Heart right ventricle (tissue), 16 donors: ENCODE results near the gene ZBTB7C. TPM values are rescaled to one million over a fixed set of nuclear protein-coding genes. Genes with fewer than 3 reads are reported as not detected.

Experiments
- ATAC-seq, 8 donors: fragments of 200-7000 bp; cut with Tn5 transposase; one replicate each; pipeline ENCODE4 v1.9.1; 2020; ENCODE audit warnings: mild to moderate bottlenecking in 8 of 8, moderate library complexity in 8 of 8, moderate number of reproducible peaks in 1 of 8
- DNase-seq, 2 donors: peaks; one replicate each; pipeline ENCODE4 v3.0.0-alpha.2; 2020
- H3K27ac ChIP-seq, 10 donors: fragments of 200-600 bp; sonication (generic) in 2 of 10; one replicate each; pipeline versions ENCODE4 v1.5.0 to v1.8.0; 2020 to 2022; ENCODE audit warnings: mild to moderate bottlenecking in 3 of 10
- H3K27me3 ChIP-seq, 7 donors: fragments of 200-600 bp; one replicate each; pipeline ENCODE4 v1.8.0; 2021 to 2022; ENCODE audit warnings: mild to moderate bottlenecking in 2 of 7
- H3K36me3 ChIP-seq, 9 donors: fragments of 200-600 bp; sonication (generic) in 1 of 9; one replicate each; pipeline versions ENCODE4 v1.5.0 to v1.8.0; 2020 to 2022; ENCODE audit warnings: mild to moderate bottlenecking in 2 of 9
- H3K4me1 ChIP-seq, 9 donors: fragments of 200-600 bp; sonication (generic) in 1 of 9; one replicate each; pipeline versions ENCODE4 v1.5.0 to v1.8.0; 2020 to 2022; ENCODE audit warnings: mild to moderate bottlenecking in 4 of 9
- H3K4me3 ChIP-seq, 10 donors: fragments of 200-600 bp; sonication (generic) in 2 of 10; one replicate each; pipeline versions ENCODE4 v1.5.0 to v1.8.0; 2020 to 2022; ENCODE audit warnings: mild to moderate bottlenecking in 7 of 10, moderate library complexity in 2 of 10
- H3K9me3 ChIP-seq, 11 donors: fragments of 200-600 bp in 10 of 11; sonication (generic) in 2 of 11; one replicate each; pipeline versions ENCODE4 v1.5.0 to v1.8.0; 2013 to 2022; ENCODE audit warnings: mild to moderate bottlenecking in 2 of 11, control low read depth in 1 of 11, moderate library complexity in 1 of 11
- CTCF ChIP-seq, 9 donors: fragments of 200-600 bp; sonication (generic) in 2 of 9; IDR thresholded peaks; one replicate each; pipeline versions ENCODE4 v1.5.0 to v1.8.0; 2021 to 2022; ENCODE audit warnings: antibody characterized with exemption in 9 of 9, mild to moderate bottlenecking in 5 of 9, moderate library complexity in 1 of 9
- WGBS, 2 donors: extraction: QIAGEN DNeasy Blood & Tissue Kit; methylation state at CpG; one replicate each; pipeline ENCODE4 v1.1.7; 2013; ENCODE audit warnings: inconsistent platforms in 1 of 2; 5-methylcytosine and 5-hydroxymethylcytosine counted together
- intact Hi-C, 10 donors: fragments of 100-400 bp; cut with DNase I; formaldehyde crosslinking; loops; one replicate each; pipeline versions ENCODE4 v1.11.1 to v1.14.2; 2022
- polyA plus RNA-seq, 2 donors: library from polyadenylated mRNA; stranded (reverse); fragments of 200-250 nt; gene quantifications; one replicate each; pipeline ENCODE4 v1.2.3, GENCODE V29; 2013
- total RNA-seq, 10 donors: library from RNA; stranded (reverse); fragmentation: NEBNext Ultra II Directional in 3 of 10; extraction: Animal tissue kit (Norgen Biotek cat#: 25700) in 3 of 10; gene quantifications; one replicate each; pipeline versions ENCODE4 v1.2.1 to v1.2.4, GENCODE V29; 2021 to 2023
- donor health status: Arrhythmogenic right ventricular cardiomyopathy.
- donor health status: ischemic (EF 13 %, LVEDD 7.1; RV severe dilation, severe dysfunction).
- donor health status: healthy with polysubstance abuse.
- donor health status: DM: no; HTN: yes; CAD: no.
- donor health status: DM: no; HTN: no; CAD: no.
- donor health status: ischemic (EF 25% LVEDD 6.9; RV normal size, moderate dysfunction).
- donor health status: ischemic (EF 25% LVEDD 5.7; RV mildly dilated, moderate dysfunction).
- donor health status: healthy.
- donor health status: DM: yes; HTN: yes; CAD: no.
- donor health status: Ischemic cardiomyopathy.
- donor health status: ischemic (EF 35%, LVEDD 5.7; RV mildly dilated, moderate dysfunction).
- donor health status: nonischemic (EF 11% LVEDD 7.7; RV severe dilation, severe dysfunction).
- donor health status: DM: yes; HTN: yes; CAD: no.
- donor health status: PGD.
- donor health status: ischemic (EF 29% LVEDD 5.4; RV normal size, mild dysfunction).
- donor health status: nonischemic (EF 23%, LVEDD 6.1; RV moderate dilation, normal function).

The ZBTB7C gene
- total and polyA plus RNA-seq, 12 donors = 0.49 to 6.3 (median 1.5) TPM

DNA sequence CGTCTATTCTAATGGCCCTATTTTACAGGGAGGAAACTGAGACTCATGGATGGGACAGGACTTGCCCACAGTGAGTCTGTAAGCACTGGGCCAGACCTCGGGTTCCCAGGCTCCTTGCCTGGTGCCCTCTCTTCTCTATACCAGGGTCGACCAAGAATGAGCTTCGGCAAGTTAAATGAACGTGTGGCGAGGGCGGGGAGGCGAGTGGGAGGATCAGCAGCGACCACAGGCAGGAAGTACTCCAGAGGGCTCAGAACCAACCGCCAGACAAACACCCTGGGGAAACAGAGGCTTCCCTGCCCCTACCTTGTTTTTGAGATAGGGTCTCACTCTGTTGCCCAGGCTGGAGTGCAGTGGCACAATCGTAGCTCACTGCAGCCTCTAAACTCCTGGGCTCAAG, 301.0 kb downstream of the ZBTB7C start:
- Histone ChIP-seq H3K36me3 (no peaks in the 10 kb centered on the region), H3K4me1 (peaks cover 0 to 5% (median 0%) of the 10 kb centered on the region in 9 donors), H3K9me3 (no peaks in the 10 kb centered on the region), H3K27me3 (peaks cover 0 to 24% (median 0%) of the 10 kb centered on the region in 7 donors), H3K4me3 (no peak overlapping the region), H3K27ac (no peak overlapping the region)
- 91 to 92% methylated on average over 11 of the region's 11 CpGs for WGBS, 2 donors
- TF ChIP-seq CTCF (IDR thresholded peaks at IDR 0.05) = no peak
- intact Hi-C loops = no loop called here
- DNase-seq (no peak), ATAC-seq (no peak)

GRCh38 chr18:48106976-48107781, 302.0 kb downstream of the ZBTB7C start:
- H3K36me3 ChIP-seq = no peaks in the 10 kb centered on the region
- DNase-seq = no peak
- TF ChIP-seq CTCF (IDR thresholded peaks at IDR 0.05) = no peak
- 45 to 54% methylated on average over 11 of the region's 11 CpGs for WGBS, 2 donors
- H3K4me3 ChIP-seq = no peak overlapping the region
- peaks cover 0 to 24% (median 0%) of the 10 kb centered on the region in 7 donors for H3K27me3 ChIP-seq
- H3K4me1 ChIP-seq = peaks cover 0 to 5% (median 0%) of the 10 kb centered on the region in 9 donors
- peak in 1 of 8 donors; percentile 11 for ATAC-seq
- no peak overlapping the region for H3K27ac ChIP-seq
- no peaks in the 10 kb centered on the region for H3K9me3 ChIP-seq
- intact Hi-C loops = no loop called here

DNA sequence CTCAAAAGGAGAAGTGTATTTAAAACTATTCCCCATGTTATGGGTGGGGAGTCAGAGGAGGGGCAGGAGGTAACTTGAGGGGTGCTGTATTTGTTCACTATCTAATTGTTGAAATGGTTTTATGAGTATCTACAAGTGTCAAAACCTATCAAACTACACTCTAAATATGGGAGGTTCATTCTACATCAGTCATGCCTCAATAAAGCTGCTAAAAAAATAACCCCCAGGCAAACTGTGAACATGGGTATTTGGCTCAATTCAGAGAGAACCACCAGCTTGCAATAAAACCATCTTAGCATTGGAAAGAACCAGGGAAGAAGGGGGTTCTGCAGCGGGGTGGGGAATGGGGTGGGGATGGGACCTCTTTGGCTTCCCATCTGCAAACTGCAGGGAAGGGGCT, 302.7 kb downstream of the ZBTB7C start:
- H3K4me1 ChIP-seq = peaks cover 0 to 5% (median 0%) of the 10 kb centered on the region in 9 donors
- 58 to 65% methylated on average over 1 of the region's 1 CpG for WGBS, 2 donors
- no peak for DNase-seq
- H3K4me3 ChIP-seq = no peak overlapping the region
- ATAC-seq = no peak
- no peak for TF ChIP-seq CTCF (IDR thresholded peaks at IDR 0.05)
- no peak overlapping the region for H3K27ac ChIP-seq
- intact Hi-C loops = no loop called here
- H3K36me3 ChIP-seq = no peaks in the 10 kb centered on the region
- peaks cover 0 to 24% (median 0%) of the 10 kb centered on the region in 7 donors for H3K27me3 ChIP-seq
- H3K9me3 ChIP-seq = no peaks in the 10 kb centered on the region

GRCh38 chr18:48105317-48105716, 303.9 kb downstream of the ZBTB7C start:
- Histone ChIP-seq H3K36me3 (no peaks in the 10 kb centered on the region), H3K27ac (no peak overlapping the region), H3K9me3 (no peaks in the 10 kb centered on the region), H3K4me3 (no peak overlapping the region), H3K27me3 (peaks cover 0 to 27% (median 0%) of the 10 kb centered on the region in 7 donors), H3K4me1 (peaks cover 0 to 5% (median 0%) of the 10 kb centered on the region in 9 donors)
- DNase-seq = no peak
- ATAC-seq = no peak
- 92 to 93% methylated on average over 1 of the region's 1 CpG for WGBS, 2 donors
- intact Hi-C loops = no loop called here
- peak in 4 of 9 donors; percentile 7 to 32 (median 16) for TF ChIP-seq CTCF (IDR thresholded peaks at IDR 0.05)
